SK-N-SH (cell line): Measurements from ENCODE around the gene LRRC37A2. TPM values are rescaled to one million over a fixed set of nuclear protein-coding genes. Genes with fewer than 3 reads are reported as not detected.
"Not testable (repeated sequence)": the region's sequence is repeated elsewhere in the genome, so short reads cannot be mapped to it uniquely, and the experiment has no call there.

Experiments used
- CTCF ChIA-PET: fragments of 300-600, 350-600 bp; formaldehyde crosslinking; extraction: SDS; loops from one replicate; lab custom pipeline; 2021; lab: Yijun Ruan, JAX
- POLR2A ChIA-PET: fragments of 350-600 bp; sonication (Branson Sonifier 250); formaldehyde crosslinking; extraction: SDS; loops from one replicate; lab custom pipeline; 2020; ENCODE audit warnings: antibody characterized with exemption, inconsistent platforms; lab: Yijun Ruan, JAX
- DNase-seq: peaks from one replicate; pipeline ENCODE4 v3.0.0; 2012
- H2AFZ ChIP-seq: fragments of 200-600 bp; sonication (generic); 2 replicates; pipeline ENCODE4 v1.8.1; 2016; ENCODE audit warnings: antibody characterized with exemption, mild to moderate bottlenecking, low read depth
- H3F3A ChIP-seq: fragments of 200-600 bp; sonication (generic); replicated peaks from 2 replicates; pipeline ENCODE3; 2016; ENCODE audit warnings: antibody characterized with exemption, mild to moderate bottlenecking; ENCODE audit not compliant: insufficient read depth
- H3K27ac ChIP-seq, 2 experiments: fragments of 200-500 bp in 1 of 2; fragments of 200-600 bp in 1 of 2; sonication (Bioruptor generic) in 1 of 2; sonication (generic), shearing (Covaris generic) in 1 of 2; 2 replicates each; pipeline versions ENCODE4 v1.5.1 to v1.6.1; 2014 to 2016; ENCODE audit warnings: low read depth in 2 of 2, inconsistent platforms in 1 of 2, low read length in 1 of 2, mild to moderate bottlenecking in 1 of 2, mixed read lengths in 1 of 2
- H3K27me3 ChIP-seq: fragments of 200-600 bp; sonication (generic), shearing (Covaris generic); 2 replicates; pipeline ENCODE4 v1.6.1; 2016; ENCODE audit warnings: mixed run types; ENCODE audit not compliant: insufficient read depth
- H3K36me3 ChIP-seq, 2 experiments: fragments of 200-500 bp in 1 of 2; fragments of 200-600 bp in 1 of 2; sonication (Bioruptor generic) in 1 of 2; sonication (generic) in 1 of 2; replicated peaks in 1 of 2; 2 replicates each; pipeline versions ENCODE3 to v1.5.1; 2014 to 2016; ENCODE audit warnings: low read length in 1 of 2, mild to moderate bottlenecking in 1 of 2; ENCODE audit not compliant: insufficient read depth in 2 of 2, control insufficient read depth in 1 of 2
- H3K4me1 ChIP-seq, 2 experiments: fragments of 200-500 bp in 1 of 2; fragments of 200-600 bp in 1 of 2; sonication (Bioruptor generic) in 1 of 2; sonication (generic), shearing (Covaris generic) in 1 of 2; 2 replicates each; pipeline versions ENCODE4 v1.5.1 to v1.6.1; 2014 to 2016; ENCODE audit warnings: low read depth in 1 of 2, low read length in 1 of 2, mixed run types in 1 of 2; ENCODE audit not compliant: insufficient read depth in 2 of 2, control insufficient read depth in 1 of 2
- H3K4me2 ChIP-seq: fragments of 200-600 bp; sonication (generic), shearing (Covaris generic); 2 replicates; pipeline ENCODE4 v1.6.1; 2017; ENCODE audit warnings: mixed run types
- H3K4me3 ChIP-seq, 2 experiments: fragments of 200-500 bp in 1 of 2; fragments of 200-600 bp in 1 of 2; sonication (Bioruptor generic) in 1 of 2; sonication (generic), shearing (Covaris generic) in 1 of 2; 2 replicates each; pipeline versions ENCODE4 v1.5.1 to v1.8.1; 2014 to 2016; ENCODE audit warnings: low read depth in 2 of 2, inconsistent platforms in 1 of 2, low read length in 1 of 2, mild to moderate bottlenecking in 1 of 2, mixed read lengths in 1 of 2, moderate library complexity in 1 of 2
- H3K79me2 ChIP-seq: fragments of 200-600 bp; sonication (generic); 2 replicates; pipeline ENCODE4 v1.8.1; 2017; ENCODE audit warnings: mild to moderate bottlenecking; ENCODE audit not compliant: insufficient read depth
- H3K9ac ChIP-seq: fragments of 200-600 bp; sonication (generic); 2 replicates; pipeline ENCODE4 v1.6.1; 2017; ENCODE audit warnings: mixed run types
- H3K9me2 ChIP-seq: fragments of 200-600 bp; sonication (generic); 2 replicates; pipeline ENCODE4 v1.6.1; 2017; ENCODE audit warnings: mixed run types
- H3K9me3 ChIP-seq: fragments of 200-600 bp; sonication (generic); 2 replicates; pipeline ENCODE4 v1.6.1; 2017; ENCODE audit warnings: mixed run types, mild to moderate bottlenecking, moderate library complexity
- H4K20me1 ChIP-seq: fragments of 200-600 bp; sonication (generic); 2 replicates; pipeline ENCODE4 v1.6.1; 2017; ENCODE audit warnings: mild to moderate bottlenecking, mixed run types; ENCODE audit not compliant: insufficient read depth
- MAX ChIP-seq: IDR thresholded peaks from 2 replicates; pipeline ENCODE4 v1.4.0; 2012; ENCODE audit warnings: low read depth
- WGBS: methylation state at CpG from one replicate; pipeline ENCODE4 v1.1.6; 2017; ENCODE audit warnings: low lambda C conversion rate; 5-methylcytosine and 5-hydroxymethylcytosine counted together
- polyA plus RNA-seq, 3 experiments: library from polyadenylated mRNA; depleted of rRNA; stranded (reverse); fragments of >200 nt; gene quantifications; 2 replicates each; pipeline ENCODE4 v1.2.3, GENCODE V29; 2012

LRRC37A2 gene
- polyA plus RNA-seq, 1 of the 3 experiments (the other 2 are of a cell fraction): 3.2 TPM

- H3K4me3 ChIP-seq, DNase-seq, H3K9me2 ChIP-seq, H3K4me1 ChIP-seq, CTCF ChIA-PET, H3K36me3 ChIP-seq, H3F3A ChIP-seq, H3K9me3 ChIP-seq, H3K9ac ChIP-seq, H3K27ac ChIP-seq, H3K4me2 ChIP-seq, H2AFZ ChIP-seq, POLR2A ChIA-PET, H3K27me3 ChIP-seq, H3K79me2 ChIP-seq, H4K20me1 ChIP-seq: not testable (repeated sequence)
- WGBS: no CpG with 5 or more reads among the region's 2 CpGs
Measured at GRCh38 chr17:46566284-46566683, 54.0 kb downstream of the LRRC37A2 start.

GRCh38 chr17:46566980-46567379, 54.7 kb downstream of the LRRC37A2 start:
- no CpG with 5 or more reads among the region's 1 CpG for WGBS
- H3K4me2 ChIP-seq, H4K20me1 ChIP-seq, H3K9ac ChIP-seq, H3K9me3 ChIP-seq, H3K9me2 ChIP-seq, H3K4me3 ChIP-seq, H3F3A ChIP-seq, CTCF ChIA-PET, H3K27me3 ChIP-seq, H3K27ac ChIP-seq, DNase-seq, H3K79me2 ChIP-seq, H3K36me3 ChIP-seq, H3K4me1 ChIP-seq, H2AFZ ChIP-seq, POLR2A ChIA-PET: not testable (repeated sequence)

GRCh38 chr17:46571796-46572195, 59.5 kb downstream of the LRRC37A2 start:
- no CpG with 5 or more reads among the region's 4 CpGs for WGBS
- H3K9me2 ChIP-seq, H2AFZ ChIP-seq, H3K9ac ChIP-seq, H3K4me2 ChIP-seq, H3K36me3 ChIP-seq, CTCF ChIA-PET, H3K4me3 ChIP-seq, H3K79me2 ChIP-seq, H3F3A ChIP-seq, H3K27me3 ChIP-seq, DNase-seq, H3K4me1 ChIP-seq, H3K27ac ChIP-seq, H4K20me1 ChIP-seq, POLR2A ChIA-PET, H3K9me3 ChIP-seq: not testable (repeated sequence)

GRCh38 chr17:46579083-46580075, 67.1 kb downstream of the LRRC37A2 start, which contains the start of gene ARL17A:
Gene ARL17A (minus strand): TSS chr17:46579691. CDS start chr17:46576322, 3,369 bp downstream.
- H3F3A ChIP-seq, H3K4me1 ChIP-seq, H3K9me2 ChIP-seq, H3K4me3 ChIP-seq, CTCF ChIA-PET, H4K20me1 ChIP-seq, POLR2A ChIA-PET, H3K27me3 ChIP-seq, H3K9me3 ChIP-seq, H3K79me2 ChIP-seq, H3K36me3 ChIP-seq, H2AFZ ChIP-seq, DNase-seq, H3K4me2 ChIP-seq, H3K9ac ChIP-seq: not testable (repeated sequence)
- TF ChIP-seq MAX: peak; percentile 26; the same call in 1 of the 2 replicates
- 0% methylated on average over 2 of the region's 65 CpGs for WGBS
- 0 out of 4 replicates have a peak within 1 kb of the TSS, but pooled peaks of 1 of the 2 experiments have one; percentile 40 for H3K27ac ChIP-seq

- H2AFZ ChIP-seq, H4K20me1 ChIP-seq, H3K9me3 ChIP-seq, POLR2A ChIA-PET, H3K9me2 ChIP-seq, H3K27me3 ChIP-seq, H3K4me3 ChIP-seq, H3K36me3 ChIP-seq, DNase-seq, H3F3A ChIP-seq, H3K4me1 ChIP-seq, H3K4me2 ChIP-seq, H3K9ac ChIP-seq, CTCF ChIA-PET, H3K79me2 ChIP-seq: not testable (repeated sequence)
- WGBS: 30% methylated on average over 7 of the region's 18 CpGs
- 0 out of 4 replicates have a peak overlapping the region, but pooled peaks of 1 of the 2 experiments have one; percentile 40 for H3K27ac ChIP-seq
Measured at GRCh38 chr17:46580082-46580481, 67.8 kb downstream of the LRRC37A2 start.

GRCh38 chr17:46585444-46585843, 73.2 kb downstream of the LRRC37A2 start:
- H3K9me2 ChIP-seq, H3K9ac ChIP-seq, H3K36me3 ChIP-seq, H3K9me3 ChIP-seq, DNase-seq, H3F3A ChIP-seq, H3K27ac ChIP-seq, H2AFZ ChIP-seq, H3K4me3 ChIP-seq, H4K20me1 ChIP-seq, H3K79me2 ChIP-seq, H3K4me1 ChIP-seq, H3K4me2 ChIP-seq, POLR2A ChIA-PET, CTCF ChIA-PET, H3K27me3 ChIP-seq: not testable (repeated sequence)
- WGBS: no CpG with 5 or more reads among the region's 3 CpGs
